Measurements from ENCODE around the gene PSMA7.
"Not testable (repeated sequence)": the region's sequence is repeated elsewhere in the genome, so short reads cannot be mapped to it uniquely, and the experiment has no call there.

PSMA7 gene

DNA sequence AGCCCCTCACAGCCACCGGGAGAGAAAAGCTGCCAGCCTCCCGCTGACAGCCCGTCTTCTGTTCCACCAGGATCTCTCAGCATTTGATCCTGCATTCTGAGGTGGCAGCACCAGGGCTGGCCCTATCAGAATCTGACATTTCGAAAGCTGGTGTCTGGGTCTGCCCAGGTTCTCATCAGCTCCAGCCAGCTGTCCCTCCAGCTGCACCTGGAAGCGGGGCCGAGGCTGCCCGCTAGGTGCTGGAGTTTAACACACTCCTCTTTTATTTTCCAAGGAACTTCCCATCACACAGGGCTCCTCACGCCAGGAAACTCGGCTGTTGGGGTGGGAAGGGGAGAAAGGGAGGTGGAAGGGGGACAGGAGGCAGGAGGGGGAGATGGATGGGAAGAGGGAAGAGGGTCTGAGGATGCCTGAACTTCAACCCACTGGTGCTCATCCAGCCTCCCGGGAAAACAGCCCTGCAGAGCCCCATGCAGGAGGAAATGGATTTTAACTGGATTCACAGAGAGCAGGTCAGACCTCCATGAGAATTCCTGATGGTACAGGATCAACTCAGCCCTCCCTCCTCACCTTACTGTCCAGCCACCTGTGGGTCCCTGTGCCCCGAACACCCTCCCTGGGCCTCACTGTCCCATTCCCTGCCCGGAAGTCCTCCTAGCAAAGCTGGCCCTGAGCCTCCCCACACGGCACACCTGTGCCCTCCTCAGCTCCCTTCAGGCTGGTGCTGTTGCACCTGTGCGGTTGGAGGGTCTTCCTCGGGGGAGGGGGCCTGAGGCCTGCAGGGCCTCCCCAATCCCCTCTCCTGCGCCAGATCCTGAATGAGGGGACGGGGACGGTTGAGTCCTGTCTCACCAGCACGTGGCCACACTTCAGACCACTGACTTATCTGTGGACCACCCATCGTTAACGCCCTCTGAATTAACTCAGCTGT, 24.8 kb downstream of the PSMA7 start:
- no peak for DNase-seq

DNA sequence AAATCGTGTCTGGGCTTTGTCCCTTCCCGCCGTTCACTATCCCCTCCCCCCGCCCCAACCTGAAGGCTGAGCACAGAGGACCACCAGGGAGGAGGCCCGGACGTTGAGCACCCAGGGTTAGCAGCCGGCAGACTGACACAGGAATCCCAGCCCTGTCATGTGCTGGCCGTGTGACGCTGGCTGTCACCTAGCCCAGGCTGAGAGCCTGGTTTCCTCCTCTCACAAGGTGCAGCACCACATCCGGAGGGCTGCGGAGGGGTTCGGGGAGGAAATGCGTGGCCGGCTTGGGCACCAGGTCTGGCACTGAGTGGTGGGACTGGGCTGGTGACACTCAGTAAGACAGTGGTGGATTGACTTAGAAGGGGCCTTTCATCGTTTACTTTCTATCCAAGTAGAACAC, 25.5 kb downstream of the PSMA7 start:
- no peak for DNase-seq

DNA sequence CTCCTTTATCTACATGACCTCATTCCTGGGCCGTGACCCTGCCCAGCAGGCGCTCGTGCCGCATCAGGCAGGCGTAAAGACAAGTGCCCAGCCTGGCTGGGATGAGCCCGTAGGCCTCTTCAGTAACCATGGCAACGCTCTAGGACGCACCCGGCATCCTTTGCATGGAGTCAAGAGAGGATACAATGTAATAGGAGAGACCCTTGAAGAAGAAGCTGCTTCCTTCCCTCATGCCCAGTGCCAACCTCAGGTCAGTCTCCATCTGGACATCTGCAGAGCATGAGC, 25.9 kb downstream of the PSMA7 start:
- DNase-seq = no peak

DNA sequence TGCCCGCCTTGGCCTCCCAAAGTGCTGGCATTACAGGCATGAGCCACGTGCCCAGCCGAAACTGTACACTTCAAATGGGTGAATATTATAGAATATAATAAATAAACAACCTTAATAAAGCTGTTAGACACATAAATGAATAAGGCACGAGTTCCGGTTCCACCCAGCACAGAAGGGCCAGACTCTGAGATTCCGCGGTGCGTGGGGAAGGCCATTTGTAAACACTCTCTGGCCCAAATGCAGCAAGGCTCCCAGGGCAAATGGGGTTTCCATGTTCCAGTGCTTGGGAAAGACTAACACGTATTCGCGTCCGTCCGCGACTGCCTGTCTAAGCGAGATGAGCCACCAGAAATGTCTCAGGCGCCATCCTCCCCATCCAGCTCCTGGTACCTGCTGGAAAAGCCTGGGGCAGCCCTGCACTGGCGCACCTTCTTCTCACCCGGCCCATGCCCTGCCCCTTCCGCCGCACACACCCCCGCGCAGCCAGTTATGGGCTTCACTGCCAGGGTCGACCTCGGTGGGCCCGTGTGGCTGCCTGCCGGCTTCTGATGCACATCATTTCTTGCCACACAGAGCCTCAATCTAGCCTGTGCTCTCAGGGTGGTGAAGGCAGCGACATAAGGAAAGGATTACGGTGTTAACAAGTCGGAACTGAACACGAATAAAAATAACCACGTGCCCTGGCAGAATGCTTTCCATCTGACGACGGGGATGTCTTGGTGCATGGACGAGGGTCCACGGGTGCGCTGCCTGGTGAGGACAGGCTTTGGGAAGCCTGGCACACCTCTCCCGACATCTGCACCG, 26.4 kb downstream of the PSMA7 start:
- no peak for DNase-seq

DNA sequence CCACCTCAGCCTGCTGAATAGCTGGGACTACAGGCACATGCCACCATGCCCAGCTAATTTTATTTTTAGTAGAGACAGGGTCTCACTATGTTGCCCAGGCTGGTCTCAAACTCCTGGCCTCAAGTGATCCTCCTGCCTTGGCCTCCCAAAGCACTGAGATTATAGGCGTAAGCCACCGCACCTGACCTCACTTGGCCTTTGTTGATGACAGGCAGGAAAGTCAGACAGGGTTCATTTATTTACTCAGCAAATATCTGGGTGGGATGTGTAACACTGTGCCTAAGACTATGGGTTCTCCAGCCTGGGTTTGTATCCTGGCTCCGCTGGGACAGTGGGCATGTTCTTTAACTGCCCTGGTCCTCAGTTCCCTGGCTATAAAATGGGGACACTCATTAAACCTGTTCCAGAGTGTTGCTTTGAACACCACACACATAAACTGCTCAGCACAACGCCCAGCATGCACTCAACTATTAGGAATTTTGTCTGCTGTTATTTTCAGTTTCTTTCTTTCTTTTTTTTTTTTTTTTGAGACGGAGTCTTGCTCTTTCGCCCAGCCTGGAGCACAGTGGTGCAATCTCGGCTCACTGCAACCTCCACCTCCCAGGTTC, 27.3 kb downstream of the PSMA7 start:
- DNase-seq = not testable (repeated sequence)

DNA sequence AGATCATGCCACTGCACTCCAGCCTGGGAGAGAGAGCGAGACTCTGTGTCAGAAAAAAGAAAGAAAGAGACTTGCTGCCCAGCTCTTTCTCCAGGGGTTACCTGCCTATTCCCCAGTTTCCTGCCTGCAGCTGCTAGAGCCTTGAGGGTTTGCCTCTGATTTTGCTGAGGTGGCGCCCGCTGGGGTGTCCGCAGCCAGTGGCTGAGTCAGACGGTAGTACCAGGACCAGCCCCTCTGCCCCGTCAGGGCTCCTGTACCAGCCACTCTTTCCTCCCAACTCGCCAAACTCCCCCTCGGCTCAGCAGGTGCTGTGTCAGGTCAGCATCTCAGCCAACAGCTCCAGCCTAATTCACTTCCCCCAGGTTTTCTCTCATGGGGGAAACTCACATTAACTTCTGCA, 28.3 kb downstream of the PSMA7 start:
- no peak for DNase-seq

DNA sequence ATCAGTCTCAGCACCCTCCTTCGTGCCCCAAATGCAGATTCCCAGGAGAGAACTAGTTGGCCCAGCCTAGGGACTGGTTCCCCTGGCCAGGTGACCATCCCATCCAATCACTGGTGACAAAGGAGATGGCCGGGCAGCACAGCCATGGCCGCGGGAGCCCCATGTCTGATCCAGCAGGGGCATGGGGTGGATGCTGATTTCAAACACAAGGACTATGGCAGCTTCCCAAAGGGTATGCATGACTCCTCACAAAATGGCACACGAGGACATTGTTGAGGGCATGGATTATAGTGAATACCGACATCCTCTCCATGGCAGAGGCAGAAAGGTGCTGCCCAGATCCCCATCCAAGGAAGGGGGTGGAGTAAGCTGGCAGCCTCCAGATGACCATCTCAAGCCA, 30.8 kb downstream of the PSMA7 start:
- DNase-seq = no peak

DNA sequence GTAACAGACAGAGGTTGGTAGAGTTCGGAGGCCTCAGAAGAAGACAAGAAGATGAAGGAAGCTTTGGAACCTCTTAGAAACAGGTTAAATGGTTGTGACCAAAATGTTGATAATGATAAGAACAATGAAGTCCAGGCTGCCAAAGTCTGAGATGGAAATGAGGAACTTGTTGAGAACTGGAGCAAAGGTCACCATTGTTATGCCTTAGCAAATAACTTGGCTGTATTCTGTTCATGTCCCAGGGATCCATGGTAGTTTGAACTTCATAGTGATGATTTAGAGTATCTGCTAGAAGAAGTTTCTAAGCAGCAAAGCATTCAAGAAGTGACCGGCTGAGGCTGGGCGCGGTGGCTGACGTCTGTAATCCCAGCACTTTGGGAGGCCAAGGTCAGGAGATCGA, 32.0 kb downstream of the PSMA7 start:
- DNase-seq = no peak

DNA sequence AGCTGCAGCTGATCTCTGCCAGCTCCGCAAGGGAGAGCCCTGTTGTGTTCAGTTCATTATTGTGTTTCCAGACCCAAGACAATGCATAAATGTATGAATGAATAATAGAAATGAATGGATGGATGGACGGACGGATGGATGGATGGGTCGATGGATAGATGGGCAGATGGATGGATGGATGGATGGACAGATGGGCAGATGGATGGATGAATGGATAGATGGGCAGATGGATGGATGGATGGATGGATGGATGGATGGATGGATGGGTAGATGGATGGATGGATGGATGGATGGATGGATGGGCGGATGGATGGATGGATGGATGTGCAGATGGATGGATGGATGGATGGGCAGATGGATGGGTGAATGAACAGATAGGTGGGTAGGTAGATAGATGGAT, 37.6 kb downstream of the PSMA7 start:
- DNase-seq = no peak

DNA sequence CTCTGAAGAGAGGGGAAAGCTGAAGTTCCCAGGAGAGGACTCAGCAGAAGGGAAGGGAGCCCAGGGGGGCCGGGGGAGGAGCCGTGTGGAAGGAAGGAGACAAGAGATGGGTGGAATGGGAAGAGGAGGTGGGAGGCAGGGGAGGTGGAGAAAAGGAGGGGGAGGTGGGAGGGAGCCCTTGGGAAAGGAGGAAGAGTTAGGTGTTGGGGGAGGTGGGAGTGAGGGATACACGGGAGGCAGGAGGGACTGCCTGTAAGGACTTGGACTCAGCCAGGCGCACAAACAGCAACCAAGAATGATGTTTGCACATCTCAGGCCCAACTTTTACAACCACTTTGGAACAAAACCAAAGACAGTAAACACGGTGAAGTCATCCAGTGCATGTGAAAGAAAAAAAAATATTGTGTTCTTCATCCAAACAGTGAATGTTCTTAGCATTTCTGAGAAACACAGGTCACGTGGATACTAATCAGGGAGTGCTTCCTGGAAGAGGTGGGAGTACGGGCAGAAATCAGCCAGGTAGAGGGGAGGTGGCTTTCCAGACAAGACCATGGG, 38.3 kb downstream of the PSMA7 start:
- DNase-seq = no peak

DNA sequence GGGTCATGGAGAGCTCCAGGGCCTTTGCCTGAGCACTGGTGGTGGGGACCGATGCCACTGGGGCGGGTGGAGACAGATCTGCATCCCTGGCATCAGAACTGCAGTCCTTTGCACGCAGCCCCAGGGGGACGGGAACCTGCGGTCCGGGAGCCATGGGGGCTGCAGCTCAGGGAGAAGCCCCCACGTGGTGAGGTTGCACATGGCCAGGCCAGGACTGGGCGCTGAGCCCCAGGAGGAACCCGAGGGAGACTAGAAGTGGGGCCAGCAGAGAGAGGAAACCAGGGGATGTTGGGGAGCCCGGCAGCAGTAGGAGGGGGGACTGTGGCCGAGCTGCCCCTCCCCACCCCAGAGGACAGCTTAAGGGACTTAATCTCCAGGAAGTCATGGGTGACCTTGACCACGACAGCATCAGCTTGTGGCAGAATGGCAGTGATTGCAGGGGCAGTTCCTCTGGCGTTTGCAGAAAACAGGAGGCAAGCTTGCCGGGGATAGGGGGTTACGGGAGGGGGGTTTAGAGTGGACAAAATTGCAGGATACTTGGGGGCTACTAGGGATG, 38.9 kb downstream of the PSMA7 start:
- no peak for DNase-seq

DNA sequence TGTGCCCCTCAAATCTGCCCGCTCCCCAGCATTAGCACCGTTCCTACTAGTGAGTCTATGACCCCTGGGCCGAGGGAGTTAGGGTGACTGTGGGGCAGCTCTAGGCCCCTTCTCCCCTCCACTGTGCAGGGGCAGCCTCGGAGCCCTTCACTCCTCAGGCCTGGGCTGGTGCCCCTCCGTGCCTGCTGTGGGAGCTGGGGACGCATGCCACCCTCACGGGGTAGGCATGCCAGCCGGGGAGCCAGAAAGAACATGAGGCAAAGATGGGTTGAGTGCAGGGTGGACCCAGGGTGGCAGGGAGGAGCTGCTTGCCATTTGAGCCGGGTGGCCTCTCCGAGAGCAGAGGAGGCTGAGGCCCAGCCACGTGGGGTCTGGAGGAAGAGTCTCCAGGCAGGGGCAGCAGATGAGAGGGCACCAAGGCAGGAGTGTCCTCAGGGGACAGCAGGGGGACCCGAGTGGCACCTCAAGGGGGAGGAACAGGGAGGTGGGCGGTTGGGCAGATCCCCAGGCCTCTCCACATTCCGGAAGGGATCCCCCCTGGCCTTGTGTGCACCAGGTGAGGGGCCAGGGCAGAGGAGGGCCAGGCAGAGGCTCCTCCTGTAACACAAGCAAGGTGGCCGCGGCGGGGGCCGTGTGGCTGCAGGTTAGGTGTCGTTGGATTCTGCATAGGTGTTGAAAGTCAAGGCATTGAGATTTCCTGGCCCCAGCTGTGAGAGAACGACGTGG, 39.5 kb downstream of the PSMA7 start:
- no peak for DNase-seq

DNA sequence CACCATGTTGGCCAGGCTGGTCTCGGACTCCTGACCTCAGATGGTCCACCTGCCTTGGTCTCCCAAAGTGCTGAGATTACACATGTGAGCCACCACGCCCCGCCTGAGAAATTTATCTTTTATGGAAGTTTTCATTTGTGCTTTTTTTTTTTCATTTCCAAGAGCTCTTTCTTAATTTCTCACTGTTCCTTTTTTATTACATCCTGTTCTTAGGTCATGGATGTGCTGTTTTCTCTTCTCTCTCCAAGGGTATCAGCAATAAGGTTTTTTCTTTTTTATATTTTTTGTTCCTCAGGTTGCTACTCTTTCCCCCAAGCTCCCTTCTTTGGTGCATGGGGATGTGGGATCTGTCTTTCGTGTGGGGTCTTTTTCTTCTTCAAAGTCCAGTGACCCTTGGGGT, 42.1 kb downstream of the PSMA7 start:
- DNase-seq = no peak

DNA sequence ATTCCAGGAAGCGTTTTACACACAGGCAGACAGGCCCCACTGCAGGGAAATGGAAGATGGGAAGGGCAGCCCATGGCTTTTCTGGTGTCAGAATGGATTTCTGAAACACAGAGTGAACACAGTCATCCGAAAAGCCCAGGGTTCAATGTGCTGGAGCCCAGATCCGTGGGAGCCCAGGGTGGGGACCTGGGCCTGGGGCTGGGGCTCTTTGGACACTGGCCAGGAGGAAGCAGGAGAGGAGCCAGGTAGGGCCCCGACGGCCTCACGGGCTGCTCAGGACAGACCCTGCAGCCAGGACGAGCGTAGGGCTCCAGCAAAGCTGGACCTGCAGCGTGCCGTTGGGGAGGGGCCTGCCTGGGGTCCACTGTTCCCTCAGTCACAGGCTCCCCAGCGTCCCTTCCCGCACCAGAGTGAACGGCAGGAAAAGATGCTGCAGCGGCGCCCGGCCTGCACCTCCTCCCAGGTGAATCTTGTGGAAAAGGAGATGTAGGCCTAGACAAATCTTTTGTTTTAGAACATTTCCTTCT, 45.2 kb downstream of the PSMA7 start:
- no peak for DNase-seq

DNA sequence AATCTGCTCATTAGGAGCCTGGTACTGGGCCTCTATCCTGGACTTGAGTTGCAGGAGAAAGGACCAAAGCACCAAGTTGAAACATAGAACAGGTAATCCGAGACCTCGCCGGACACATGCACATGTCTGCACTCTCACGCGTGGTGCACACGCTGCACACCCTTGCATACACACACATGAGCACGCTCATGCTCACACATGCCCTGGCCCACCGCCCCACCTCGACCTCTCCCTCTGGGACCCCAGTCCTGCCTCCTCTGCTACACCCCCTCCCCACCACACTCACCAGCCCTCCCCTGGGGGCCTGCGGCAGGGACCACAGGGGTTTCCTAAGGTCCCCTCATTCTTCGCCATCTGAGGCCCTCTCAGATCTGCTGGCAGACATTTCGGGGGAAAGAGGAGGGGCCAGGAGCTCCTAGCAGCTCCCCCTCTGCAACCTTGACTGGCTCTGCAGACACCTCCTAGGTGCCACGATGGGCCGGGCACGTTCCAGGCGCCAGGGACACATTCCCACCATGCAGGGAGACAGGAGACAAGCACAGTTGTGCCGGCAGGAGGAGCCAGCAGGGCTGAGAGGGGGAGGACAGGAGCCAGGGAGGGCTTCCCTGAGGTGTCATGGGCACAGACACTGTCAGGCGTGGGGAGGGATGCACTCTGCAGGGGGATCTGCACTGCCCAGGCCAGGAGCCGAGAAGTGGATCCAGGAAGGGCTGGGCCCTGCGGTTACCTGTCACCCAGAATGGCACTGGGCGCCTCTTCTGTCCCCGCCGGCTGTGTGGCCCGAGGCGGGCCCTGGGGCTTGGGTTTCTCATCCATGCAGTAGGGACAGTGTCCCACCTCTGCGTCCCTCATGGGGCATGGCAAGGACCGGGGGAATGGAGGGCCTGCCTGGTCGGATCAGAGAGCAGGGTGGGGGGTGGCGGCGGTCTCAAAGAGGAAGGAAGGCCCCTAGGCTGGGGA, 46.5 kb downstream of the PSMA7 start:
- no peak for DNase-seq

DNA sequence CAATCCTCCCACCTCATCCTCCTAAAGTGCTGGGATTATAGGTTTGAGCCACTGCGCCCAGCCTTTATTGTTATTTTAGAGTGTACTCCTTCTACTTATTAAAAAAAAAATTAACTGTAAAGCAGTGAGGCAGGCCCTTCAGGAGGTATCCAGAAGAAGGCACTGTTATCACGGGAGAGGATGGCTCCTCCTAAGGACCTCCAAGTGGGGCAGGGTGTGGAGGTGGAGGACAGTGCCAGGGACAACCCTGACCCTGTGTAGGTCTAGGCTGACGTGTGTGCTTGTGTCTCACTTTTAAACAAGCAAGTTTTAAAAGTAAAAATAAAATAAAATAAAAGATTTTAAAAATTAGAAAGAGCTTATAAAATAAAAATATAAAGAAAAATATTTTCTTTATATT, 53.8 kb downstream of the PSMA7 start:
- DNase-seq = no peak

DNA sequence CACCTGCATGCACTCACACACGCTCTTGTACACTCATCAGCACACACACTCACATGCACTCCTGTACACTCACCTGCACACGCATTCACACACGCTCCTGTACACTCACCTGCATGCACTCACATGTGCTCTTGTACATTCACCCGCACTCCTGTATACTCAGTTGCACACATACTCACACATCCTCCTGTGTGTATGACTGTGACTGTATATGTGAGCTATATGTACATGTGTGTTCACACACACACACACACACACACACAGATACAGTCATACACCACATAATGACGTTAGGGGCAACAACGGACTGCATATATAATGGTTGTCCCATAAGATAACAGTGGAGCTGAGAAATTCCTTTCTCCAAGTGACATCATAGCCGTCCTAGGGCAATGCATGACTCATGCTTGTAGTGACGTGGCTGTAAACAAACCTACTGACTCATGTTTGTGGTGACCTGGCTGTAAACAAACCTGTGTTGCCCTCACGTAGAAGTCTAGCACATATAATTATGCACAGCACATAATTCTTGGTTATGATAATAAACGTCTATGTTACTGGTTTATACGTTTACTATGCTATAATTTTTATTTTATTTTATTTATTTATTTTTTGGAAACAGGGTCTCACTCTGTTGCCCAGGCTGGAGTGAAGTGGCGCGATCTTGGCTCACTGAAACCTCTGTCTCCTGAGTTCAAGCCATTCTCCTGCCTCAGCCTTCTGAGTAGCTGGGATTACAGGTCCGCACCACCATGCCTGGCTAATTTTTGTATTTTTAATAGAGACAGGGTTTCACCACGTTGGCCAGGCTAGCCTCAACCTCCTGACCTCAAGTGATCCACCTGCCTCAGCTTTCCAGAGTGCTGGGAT, 54.7 kb downstream of the PSMA7 start:
- DNase-seq = no peak

DNA sequence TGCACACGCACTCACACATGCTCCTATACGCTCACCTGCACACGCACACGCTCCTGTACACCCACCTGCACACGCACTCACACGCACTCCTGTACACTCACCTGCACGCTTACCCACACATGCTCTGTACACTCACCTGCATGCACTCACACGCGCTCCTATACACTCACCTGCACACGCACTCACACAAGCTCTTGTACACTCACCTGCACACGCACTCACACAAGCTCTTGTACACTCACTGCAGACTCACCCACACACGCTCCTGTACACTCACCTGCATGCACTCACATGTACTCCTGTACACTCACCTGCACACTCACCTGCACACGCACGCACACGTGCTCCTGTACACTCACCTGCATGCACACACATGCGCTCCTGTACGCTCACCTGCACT, 55.6 kb downstream of the PSMA7 start:
- DNase-seq = no peak

DNA sequence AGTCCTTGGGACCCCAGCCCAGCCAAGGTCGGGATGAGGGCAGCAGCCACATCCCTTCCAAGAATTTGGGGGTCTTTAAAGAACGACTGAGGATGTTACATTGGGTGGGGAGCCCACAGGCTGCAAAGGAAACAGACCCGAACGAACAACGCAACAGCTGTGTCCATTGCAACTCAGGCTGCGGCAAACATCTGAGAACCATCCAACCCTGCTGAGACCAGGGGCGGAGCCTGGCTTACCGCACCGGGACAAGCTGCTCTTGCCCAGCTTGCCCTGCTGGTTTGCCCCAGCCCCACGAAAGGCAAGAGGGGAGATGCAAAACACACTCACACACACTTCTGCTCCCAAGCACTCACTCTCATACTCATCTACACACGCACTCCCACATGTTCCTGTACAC, 56.0 kb downstream of the PSMA7 start:
- no peak for DNase-seq
